Endothelial cell of umbilical vein (primary cell): ENCODE results near the gene AKAP13. TPM values are rescaled to one million over a fixed set of nuclear protein-coding genes. Genes with fewer than 3 reads are reported as not detected.

ENCODE experiments used
- BruUV-seq: library from RNA; stranded (reverse); fragments of 400-500 nt; replicated peaks from 2 replicates; lab custom pipeline; 2021; lab: Mats Ljungman, UMichigan
- CTCF ChIA-PET: fragments of 300-600, 350-600 bp; sonication (Branson Sonifier 250); formaldehyde crosslinking; loops from one replicate; lab custom pipeline; 2021; ENCODE audit warnings: antibody characterized with exemption, inconsistent platforms; lab: Charles Lee
- POLR2A ChIA-PET: fragments of 300-600, 350-600 bp; sonication (Branson Sonifier 250); formaldehyde crosslinking; loops from one replicate; lab custom pipeline; 2021; ENCODE audit warnings: antibody characterized with exemption, inconsistent platforms; lab: Charles Lee
- DNase-seq: peaks from one replicate; pipeline ENCODE4 v3.0.0-alpha.2; 2011; ENCODE audit warnings: low read depth, low spot score
- FAIRE-seq: peaks from 2 replicates; lab custom pipeline; 2011; peaks lifted over from hg19 to GRCh38; lab: Jason Lieb, UNC
- H2AFZ ChIP-seq: 2 replicates; pipeline ENCODE4 v1.6.0; 2012; ENCODE audit warnings: low read depth, low read length, control low read depth, inconsistent platforms
- H3K27ac ChIP-seq: 2 replicates; pipeline ENCODE4 v1.5.1; 2011; ENCODE audit warnings: low read depth, mild to moderate bottlenecking, control low read depth, low read length, moderate library complexity; ENCODE audit not compliant: insufficient read depth
- H3K27me3 ChIP-seq, 2 experiments: 2 replicates each; pipeline versions ENCODE4 v1.6.0 to v1.6.1; 2011; ENCODE audit warnings: low read length in 2 of 2, mixed read lengths in 1 of 2; ENCODE audit not compliant: control insufficient read depth in 2 of 2, insufficient read depth in 2 of 2
- H3K36me3 ChIP-seq, 2 experiments: 2 replicates in 1 of 2; 3 replicates in 1 of 2; pipeline ENCODE4 v1.5.1; 2011; ENCODE audit warnings: low read length in 2 of 2, mild to moderate bottlenecking in 1 of 2, moderate library complexity in 1 of 2; ENCODE audit not compliant: control insufficient read depth in 2 of 2, insufficient read depth in 2 of 2; ENCODE audit errors: extremely low read depth in 1 of 2
- H3K4me1 ChIP-seq: 3 replicates; pipeline ENCODE4 v1.5.1; 2011; ENCODE audit warnings: mild to moderate bottlenecking, low read length; ENCODE audit not compliant: control insufficient read depth, insufficient read depth; ENCODE audit errors: extremely low read depth
- H3K4me2 ChIP-seq: 2 replicates; pipeline ENCODE4 v1.6.1; 2011; ENCODE audit warnings: low read length, control low read depth, mixed read lengths; ENCODE audit not compliant: insufficient read depth
- H3K4me3 ChIP-seq, 3 experiments: fragments of 200-600 bp in 1 of 3; sonication (generic), shearing (Covaris generic) in 1 of 3; replicated peaks in 1 of 3; 2 replicates each; pipeline ENCODE4 v1.5.1; 2011 to 2016; ENCODE audit warnings: control low read depth in 3 of 3, low read length in 3 of 3, mild to moderate bottlenecking in 2 of 3, inconsistent platforms in 1 of 3, low read depth in 1 of 3, moderate library complexity in 1 of 3; ENCODE audit not compliant: insufficient read depth in 1 of 3
- H3K79me2 ChIP-seq: 2 replicates; pipeline ENCODE4 v1.6.0; 2012; ENCODE audit warnings: low read length, inconsistent platforms; ENCODE audit not compliant: control insufficient read depth, insufficient read depth
- H3K9ac ChIP-seq: replicated peaks from 2 replicates; pipeline ENCODE3; 2011; ENCODE audit warnings: low read length, control low read depth; ENCODE audit not compliant: insufficient read depth; ENCODE audit errors: extremely low read depth
- H3K9me1 ChIP-seq: replicated peaks from 3 replicates; pipeline ENCODE4 v1.6.0; 2011; ENCODE audit warnings: mild to moderate bottlenecking, low read length; ENCODE audit not compliant: control insufficient read depth, insufficient read depth; ENCODE audit errors: extremely low read depth
- H3K9me3 ChIP-seq: replicated peaks from 2 replicates; pipeline ENCODE4 v1.5.1; 2012; ENCODE audit warnings: low read length, inconsistent platforms; ENCODE audit not compliant: control insufficient read depth, insufficient read depth
- H4K20me1 ChIP-seq: replicated peaks from 2 replicates; pipeline ENCODE3; 2011; ENCODE audit warnings: mild to moderate bottlenecking, low read length; ENCODE audit not compliant: control insufficient read depth, insufficient read depth; ENCODE audit errors: extremely low read depth
- CTCF ChIP-seq, 2 donors: IDR thresholded peaks; 1 replicate in 1 of 2; 2 replicates in 1 of 2; pipeline ENCODE4 v1.5.1; 2011; ENCODE audit warnings: low read length in 2 of 2, mild to moderate bottlenecking in 2 of 2, moderate library complexity in 2 of 2, control low read depth in 1 of 2, inconsistent platforms in 1 of 2, low read depth in 1 of 2; ENCODE audit not compliant: insufficient read depth in 1 of 2; ENCODE audit errors: extremely low read depth in 1 of 2
- EZH2 ChIP-seq: IDR thresholded peaks from 2 replicates; pipeline ENCODE4 v1.6.1; 2012; ENCODE audit warnings: borderline replicate concordance, low read depth, mild to moderate bottlenecking, moderate library complexity, low read length, inconsistent platforms; ENCODE audit not compliant: severe bottlenecking
- FOS ChIP-seq: IDR thresholded peaks from 2 replicates; pipeline ENCODE4 v1.6.1; 2011; ENCODE audit warnings: mild to moderate bottlenecking, low read length, moderate library complexity, borderline replicate concordance; ENCODE audit not compliant: insufficient read depth
- GATA2 ChIP-seq: IDR thresholded peaks from 2 replicates; pipeline ENCODE4 v1.7.0; 2011; ENCODE audit warnings: low read depth, mild to moderate bottlenecking, moderate library complexity, mixed read lengths, low read length; ENCODE audit not compliant: insufficient read length, insufficient read depth
- JUN ChIP-seq: IDR thresholded peaks from 2 replicates; pipeline ENCODE4 v1.6.1; 2011; ENCODE audit warnings: borderline replicate concordance, low read depth; ENCODE audit not compliant: insufficient read length, insufficient read depth
- MYC ChIP-seq: IDR thresholded peaks from one replicate; pipeline ENCODE4 v1.6.1; 2011; ENCODE audit warnings: mild to moderate bottlenecking, low read depth, low read length
- POLR2A ChIP-seq: IDR thresholded peaks from 2 replicates; pipeline ENCODE4 v1.6.1; 2012; ENCODE audit warnings: low read depth, mild to moderate bottlenecking, control low read depth, low read length
- POLR2AphosphoS5 ChIP-seq: IDR thresholded peaks from 2 replicates; pipeline ENCODE4 v1.6.1; 2012; ENCODE audit warnings: low read depth, mild to moderate bottlenecking, control low read depth, low read length, moderate library complexity; ENCODE audit not compliant: insufficient read depth
- dilution Hi-C: fragments of 300-500 bp; cut with MboI; formaldehyde crosslinking; loops from one replicate; pipeline ENCODE4 v1.15.0; 2019; ENCODE audit warnings: low sequenced_read_pairs; ENCODE audit not compliant: extremely low pct_ligation_motif_present
- intact Hi-C: fragments of 100-400 bp; cut with micrococcal nuclease; formaldehyde crosslinking; loops from one replicate; pipeline ENCODE4 v1.10.0; 2022
- polyA plus RNA-seq, 4 experiments: library from polyadenylated mRNA; depleted of rRNA in 3 of 4; stranded (reverse) in 3 of 4; unstranded in 1 of 4; fragments of >200 nt; gene quantifications; 2 replicates each; pipeline versions ENCODE4 v1.2.1 to v1.2.3, GENCODE V29; 2011 to 2012; ENCODE audit warnings: missing spikeins in 1 of 4
- total RNA-seq: library from RNA; stranded (reverse); gene quantifications from 2 replicates; pipeline ENCODE4 v1.2.3, GENCODE V29; 2021
- TF ChIP-seq, protein P1 (sequence below): IDR thresholded peaks from 2 replicates; pipeline ENCODE4 v1.6.1; 2011; ENCODE audit not compliant: insufficient read depth, insufficient read length

The AKAP13 gene
- total and polyA plus RNA-seq, 2 donors (not counting 3 experiments of a cell fraction or from before 2014, with no cell fraction given), result 22.8 to 87.8 TPM

- Histone ChIP-seq H2AFZ (no peak overlapping the region), H3K9me1 (no peaks in the 10 kb centered on the region), H3K4me1 (no peaks in the 10 kb centered on the region), H4K20me1 (no peaks in the 10 kb centered on the region), H3K36me3 (no peaks in the 10 kb centered on the region), H3K79me2 (no peaks in the 10 kb centered on the region), H3K9ac (no peak overlapping the region), H3K9me3 (no peaks in the 10 kb centered on the region), H3K4me3 (no peak overlapping the region), H3K27me3 (no peaks in the 10 kb centered on the region), H3K27ac (no peak overlapping the region), H3K4me2 (no peak overlapping the region)
- BruUV-seq, result no TSS peak
- dilution Hi-C loops (no loop called here), intact Hi-C loops (no loop called here)
- FAIRE-seq (no peak), DNase-seq (no peak)
- TF ChIP-seq FOS, result no peak
- no peak for TF ChIP-seq GATA2
- TF ChIP-seq, protein P1, sequence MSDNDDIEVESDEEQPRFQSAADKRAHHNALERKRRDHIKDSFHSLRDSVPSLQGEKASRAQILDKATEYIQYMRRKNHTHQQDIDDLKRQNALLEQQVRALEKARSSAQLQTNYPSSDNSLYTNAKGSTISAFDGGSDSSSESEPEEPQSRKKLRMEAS, result no peak
- no peak for TF ChIP-seq MYC
- POLR2A ChIA-PET, result no interaction called here
- CTCF ChIA-PET, result interaction anchor here (0.7 to 1.6 kb wide), 7 partner anchors 11 to 259 kb away, joined by 3 to 4 read pairs (median 3); no protein-coding TSS in a partner anchor
These were observed 175.6 kb downstream of the AKAP13 start for GRCh38 chr15:85555875-85556617.

- Histone ChIP-seq H3K4me1 (no peaks in the 10 kb centered on the region), H3K27me3 (no peaks in the 10 kb centered on the region), H3K4me2 (no peak overlapping the region), H4K20me1 (no peaks in the 10 kb centered on the region), H3K9ac (no peak overlapping the region), H3K36me3 (no peaks in the 10 kb centered on the region), H3K9me1 (no peaks in the 10 kb centered on the region), H3K79me2 (no peaks in the 10 kb centered on the region), H3K4me3 (no peak overlapping the region), H3K9me3 (no peaks in the 10 kb centered on the region), H2AFZ (no peak overlapping the region), H3K27ac (no peak overlapping the region)
- ChIA-PET POLR2A (no interaction called here), CTCF (interaction anchor here (0.7 to 1.6 kb wide), 4 partner anchors 13 to 260 kb away, joined by 3 read pairs; no protein-coding TSS in a partner anchor)
- BruUV-seq, result no TSS peak
- FAIRE-seq (no peak), DNase-seq (no peak)
- intact Hi-C loops (no loop called here), dilution Hi-C loops (no loop called here)
- TF ChIP-seq POLR2AphosphoS5 (no peak), CTCF (IDR thresholded peaks at IDR 0.05; ENCODE audit: extremely low read depth in 1 of 2, insufficient read depth in 1 of 2, low read depth in 1 of 2, low read length in 2 of 2) (no peak), EZH2 (no peak), MYC (no peak), JUN (no peak), FOS (no peak), GATA2 (no peak), POLR2A (no peak)
- TF ChIP-seq, protein P1, result no peak
These were observed 176.2 kb downstream of the AKAP13 start for GRCh38 chr15:85556618-85556895.
